GM23338 (cell line): ENCODE measurements around the gene TENM4.

ENCODE experiments used
- CREB1 ChIP-seq: fragments of 250-450 bp; sonication (Bioruptor Pico); IDR thresholded peaks from 2 replicates; pipeline ENCODE4 v1.5.0; 2020; ENCODE audit warnings: low read depth, mild to moderate bottlenecking, moderate library complexity
- EZH2 ChIP-seq: fragments of 200-600 bp; sonication (generic); IDR thresholded peaks from one replicate; pipeline ENCODE4 v1.8.0; 2017; ENCODE audit warnings: antibody characterized with exemption, mild to moderate bottlenecking, low read depth; ENCODE audit not compliant: unreplicated experiment
- EZH2phosphoT487 ChIP-seq: fragments of 200-600 bp; sonication (generic); IDR thresholded peaks from one replicate; pipeline ENCODE4 v1.8.1; 2018; ENCODE audit warnings: antibody characterized with exemption; ENCODE audit not compliant: unreplicated experiment
- POLR2AphosphoS5 ChIP-seq: IDR thresholded peaks from 2 replicates; pipeline ENCODE4 v1.6.1; 2016; ENCODE audit warnings: antibody characterized with exemption, low read depth
- REST ChIP-seq: IDR thresholded peaks from one replicate; pipeline ENCODE4 v1.6.1; 2018; ENCODE audit warnings: antibody characterized with exemption; ENCODE audit not compliant: unreplicated experiment
- TF ChIP-seq, protein P1 (sequence below), 2 experiments: fragments of 200-600 bp in 1 of 2; sonication (generic) in 1 of 2; conservative IDR thresholded peaks; 2 replicates each; pipeline versions ENCODE4 v1.5.1 to v1.6.1; 2016 to 2017; ENCODE audit warnings: antibody characterized with exemption in 2 of 2, low read depth in 2 of 2, mild to moderate bottlenecking in 2 of 2, moderate library complexity in 1 of 2
- TF ChIP-seq, protein P2 (sequence below): IDR thresholded peaks from 2 replicates; pipeline ENCODE4 v1.6.1; 2016; ENCODE audit warnings: antibody characterized with exemption

DNA sequence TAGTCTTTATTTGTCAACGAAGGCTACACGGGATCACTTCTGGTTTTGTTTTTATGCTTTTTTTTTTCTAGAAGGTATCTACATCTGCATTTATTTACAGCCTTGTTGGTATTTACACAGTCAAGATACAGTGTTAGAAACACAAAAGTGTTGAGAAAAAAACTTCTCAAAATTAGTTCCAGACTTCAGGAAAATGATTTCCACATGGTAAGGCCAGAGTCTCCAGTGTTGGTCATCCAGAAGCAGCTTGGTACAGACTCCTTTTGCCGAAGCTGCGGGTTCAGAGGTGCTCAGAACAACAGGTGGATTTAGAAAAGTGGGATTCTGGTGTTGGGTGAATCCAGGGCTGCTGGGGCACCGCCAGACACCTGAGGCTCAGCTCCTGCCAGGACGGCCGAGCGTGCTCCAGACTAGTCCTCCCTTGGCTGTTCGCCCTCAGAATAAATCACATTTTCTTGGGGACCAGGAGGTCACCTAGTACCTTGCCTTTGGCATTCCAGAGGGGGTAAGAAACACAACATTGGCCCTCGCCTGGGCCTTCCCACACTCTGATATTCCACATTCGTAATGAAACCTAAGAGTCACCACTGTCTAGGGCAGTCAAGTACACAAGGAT lies 787.4 kb downstream of the TENM4 start:
- TF ChIP-seq, protein P1, sequence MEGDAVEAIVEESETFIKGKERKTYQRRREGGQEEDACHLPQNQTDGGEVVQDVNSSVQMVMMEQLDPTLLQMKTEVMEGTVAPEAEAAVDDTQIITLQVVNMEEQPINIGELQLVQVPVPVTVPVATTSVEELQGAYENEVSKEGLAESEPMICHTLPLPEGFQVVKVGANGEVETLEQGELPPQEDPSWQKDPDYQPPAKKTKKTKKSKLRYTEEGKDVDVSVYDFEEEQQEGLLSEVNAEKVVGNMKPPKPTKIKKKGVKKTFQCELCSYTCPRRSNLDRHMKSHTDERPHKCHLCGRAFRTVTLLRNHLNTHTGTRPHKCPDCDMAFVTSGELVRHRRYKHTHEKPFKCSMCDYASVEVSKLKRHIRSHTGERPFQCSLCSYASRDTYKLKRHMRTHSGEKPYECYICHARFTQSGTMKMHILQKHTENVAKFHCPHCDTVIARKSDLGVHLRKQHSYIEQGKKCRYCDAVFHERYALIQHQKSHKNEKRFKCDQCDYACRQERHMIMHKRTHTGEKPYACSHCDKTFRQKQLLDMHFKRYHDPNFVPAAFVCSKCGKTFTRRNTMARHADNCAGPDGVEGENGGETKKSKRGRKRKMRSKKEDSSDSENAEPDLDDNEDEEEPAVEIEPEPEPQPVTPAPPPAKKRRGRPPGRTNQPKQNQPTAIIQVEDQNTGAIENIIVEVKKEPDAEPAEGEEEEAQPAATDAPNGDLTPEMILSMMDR (conservative IDR thresholded peaks at IDR 0.05; ENCODE audit: low read depth in 2 of 2): no peak
- TF ChIP-seq, protein P2, sequence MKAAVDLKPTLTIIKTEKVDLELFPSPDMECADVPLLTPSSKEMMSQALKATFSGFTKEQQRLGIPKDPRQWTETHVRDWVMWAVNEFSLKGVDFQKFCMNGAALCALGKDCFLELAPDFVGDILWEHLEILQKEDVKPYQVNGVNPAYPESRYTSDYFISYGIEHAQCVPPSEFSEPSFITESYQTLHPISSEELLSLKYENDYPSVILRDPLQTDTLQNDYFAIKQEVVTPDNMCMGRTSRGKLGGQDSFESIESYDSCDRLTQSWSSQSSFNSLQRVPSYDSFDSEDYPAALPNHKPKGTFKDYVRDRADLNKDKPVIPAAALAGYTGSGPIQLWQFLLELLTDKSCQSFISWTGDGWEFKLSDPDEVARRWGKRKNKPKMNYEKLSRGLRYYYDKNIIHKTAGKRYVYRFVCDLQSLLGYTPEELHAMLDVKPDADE: no peak
- no peak for TF ChIP-seq CREB1
- TF ChIP-seq EZH2: no peak
- TF ChIP-seq POLR2AphosphoS5: no peak
- no peak for TF ChIP-seq REST
- no peak for TF ChIP-seq EZH2phosphoT487
